Measurements from ENCODE around the gene HAUS5.
A peak's percentile ranks its signal among the peaks of the same experiment; 100 is the strongest.

The HAUS5 gene

DNA sequence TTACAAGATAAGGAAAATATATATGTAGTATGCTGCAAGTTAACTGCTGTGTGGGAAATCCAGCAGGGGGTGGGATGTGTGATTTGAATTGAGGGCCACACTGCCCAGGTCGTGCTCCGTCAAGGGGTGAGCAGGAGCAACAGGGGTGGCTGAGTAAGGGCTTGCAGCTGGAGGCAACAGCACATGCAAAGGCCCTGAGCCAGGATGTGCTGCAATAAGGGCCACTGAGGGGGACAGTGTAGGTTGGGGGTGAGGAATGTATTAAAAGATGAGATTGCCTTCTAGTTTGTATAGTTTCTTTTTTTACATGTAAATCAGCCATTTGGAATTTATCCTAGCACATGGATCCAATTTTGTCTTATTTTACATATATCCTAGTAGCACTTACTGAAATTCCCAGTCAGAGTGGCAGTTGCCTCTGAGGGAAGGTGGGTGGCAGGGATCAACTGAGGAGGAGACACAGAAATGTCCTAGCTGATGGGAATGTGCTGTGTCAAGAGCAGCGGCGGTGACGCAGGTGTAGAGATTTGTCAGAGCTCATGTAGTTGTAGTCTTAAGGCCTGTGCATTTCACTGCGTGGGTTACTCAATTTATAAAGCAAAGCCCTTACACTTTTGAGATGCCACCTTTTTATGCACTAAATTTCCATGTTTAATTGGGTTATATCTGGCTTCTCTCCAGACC is 10.9 kb downstream of the HAUS5 start:
- peaks cover 25% of the 10 kb centered on the region for H3K36me3 Mint-ChIP-seq
- no peak overlapping the region for H3K27ac Mint-ChIP-seq
- no peak for ATAC-seq

DNA sequence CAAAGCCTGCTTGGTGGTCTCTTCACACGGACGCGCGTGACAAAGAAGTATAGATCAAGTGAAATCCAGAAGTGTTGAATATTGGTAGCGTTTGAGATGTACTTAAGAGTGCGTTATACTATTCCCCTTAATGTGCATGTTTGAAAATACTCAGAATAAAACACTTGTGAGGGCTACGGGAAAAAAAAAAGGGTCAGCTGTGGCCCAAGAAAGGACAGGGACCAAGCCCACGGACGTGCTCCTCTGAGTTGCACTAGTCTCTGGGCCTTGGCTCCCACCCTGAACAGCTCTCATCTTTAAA is 15.7 kb downstream of the HAUS5 start:
- H3K27ac Mint-ChIP-seq: peak overlapping the region; percentile 81
- H3K36me3 Mint-ChIP-seq: peaks cover 34% of the 10 kb centered on the region
- H3K4me3 Mint-ChIP-seq: peak overlapping the region; percentile 89
- H3K4me1 Mint-ChIP-seq: peaks cover 27% of the 10 kb centered on the region
- no peaks in the 10 kb centered on the region for H3K9me3 Mint-ChIP-seq
- H3K27me3 Mint-ChIP-seq: no peaks in the 10 kb centered on the region
- ATAC-seq: peak; percentile 18

More for the DNA sequence above, 10.9 kb downstream of the HAUS5 start:
- Mint-ChIP-seq H3K27me3 (no peaks in the 10 kb centered on the region), H3K4me3 (no peak overlapping the region), H3K4me1 (peaks cover 6% of the 10 kb centered on the region), H3K9me3 (no peaks in the 10 kb centered on the region)

DNA sequence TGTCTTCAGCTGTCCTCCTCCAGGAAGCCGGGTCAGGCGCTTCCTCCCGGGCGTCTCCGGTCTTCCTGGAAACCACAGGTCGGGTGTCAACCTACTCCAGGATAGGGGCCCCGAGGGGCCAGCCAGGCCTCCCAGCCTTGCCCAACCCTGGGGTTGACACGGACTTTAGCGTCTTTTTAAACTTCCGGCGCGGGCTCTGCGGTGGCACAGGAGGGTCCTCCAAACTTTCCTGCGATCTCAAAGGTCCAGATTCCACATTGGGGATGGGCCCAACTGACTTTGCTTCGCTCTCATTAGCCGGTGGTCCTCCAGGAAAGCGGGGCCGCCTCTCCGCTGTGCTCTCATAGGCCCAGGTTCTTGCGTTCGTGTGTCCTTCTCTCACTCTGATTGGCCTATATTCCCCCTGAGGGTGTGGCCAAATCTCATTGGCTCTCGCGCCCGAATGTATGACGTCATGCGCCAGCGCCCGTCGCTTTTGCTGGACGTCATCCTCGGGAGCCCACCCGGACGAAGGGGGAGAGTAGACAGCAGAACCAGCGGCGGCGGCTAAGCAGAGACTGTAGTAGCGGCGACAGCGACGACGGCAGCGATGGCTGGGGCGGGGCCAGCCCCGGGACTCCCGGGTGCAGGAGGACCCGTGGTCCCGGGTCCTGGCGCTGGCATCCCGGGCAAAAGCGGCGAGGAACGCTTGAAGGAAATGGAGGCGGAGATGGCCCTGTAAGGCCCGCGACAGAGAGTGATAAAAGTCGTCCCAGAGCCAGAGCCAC is 16.2 kb downstream of the HAUS5 start, which contains the start of gene RBM42:
Gene RBM42 (plus strand): TSS at position 472 of the 767 bp plus-strand sequence. CDS start 118 bp downstream, at position 590.
- Mint-ChIP-seq H3K9me3 (no peaks in the 10 kb centered on the region), H3K4me3 (peak within 1 kb of the TSS; percentile 89), H3K4me1 (peaks cover 30% of the 10 kb centered on the region), H3K27ac (peak within 1 kb of the TSS; percentile 81), H3K36me3 (peaks cover 39% of the 10 kb centered on the region), H3K27me3 (no peaks in the 10 kb centered on the region)
- peak; percentile 100 for ATAC-seq

DNA sequence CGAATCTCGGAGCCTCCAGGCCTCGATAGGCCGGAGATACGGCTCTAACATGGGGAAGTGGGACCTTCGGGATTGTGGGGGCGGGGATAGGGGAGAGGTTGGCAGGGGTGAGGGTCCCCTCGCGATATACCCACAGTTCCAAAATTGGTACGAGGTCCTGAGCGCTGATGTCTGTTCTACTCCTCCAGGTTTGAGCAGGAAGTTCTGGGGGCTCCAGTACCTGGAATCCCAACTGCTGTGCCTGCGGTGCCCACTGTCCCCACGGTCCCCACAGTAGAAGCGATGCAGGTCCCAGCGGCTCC is 16.7 kb downstream of the HAUS5 start:
- Mint-ChIP-seq H3K9me3 (no peaks in the 10 kb centered on the region), H3K27ac (peak overlapping the region; percentile 81), H3K4me1 (peaks cover 30% of the 10 kb centered on the region), H3K4me3 (peak overlapping the region; percentile 89), H3K27me3 (no peaks in the 10 kb centered on the region), H3K36me3 (peaks cover 44% of the 10 kb centered on the region)
- ATAC-seq: no peak

DNA sequence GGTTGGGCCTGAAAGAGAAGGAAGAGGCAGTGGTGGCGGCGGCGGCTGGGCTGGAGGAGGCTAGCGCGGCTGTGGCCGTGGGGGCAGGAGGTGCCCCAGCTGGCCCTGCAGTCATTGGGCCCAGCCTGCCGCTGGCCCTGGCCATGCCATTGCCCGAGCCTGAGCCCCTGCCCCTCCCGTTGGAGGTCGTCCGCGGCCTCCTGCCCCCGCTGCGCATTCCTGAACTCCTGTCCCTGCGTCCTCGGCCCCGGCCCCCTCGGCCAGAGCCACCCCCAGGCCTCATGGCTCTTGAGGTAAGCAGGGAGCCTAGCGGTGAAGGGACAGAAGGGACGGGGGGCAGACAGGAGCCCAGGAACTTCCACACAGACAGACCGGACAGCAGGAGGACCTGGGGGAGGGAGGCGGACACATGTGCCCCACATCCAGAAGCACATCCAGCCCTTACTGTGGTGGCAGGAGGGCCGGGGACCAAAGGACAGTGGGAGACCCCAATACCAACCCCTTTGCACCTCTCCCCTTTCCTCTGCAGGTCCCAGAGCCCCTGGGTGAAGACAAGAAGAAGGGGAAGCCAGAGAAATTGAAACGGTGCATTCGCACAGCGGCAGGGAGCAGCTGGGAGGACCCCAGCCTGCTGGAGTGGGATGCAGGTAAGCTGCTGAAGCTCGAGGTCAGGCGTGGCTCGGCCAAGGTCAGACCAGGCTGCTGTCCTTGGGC is 21.3 kb downstream of the HAUS5 start:
- Mint-ChIP-seq H3K9me3 (no peaks in the 10 kb centered on the region), H3K27me3 (no peaks in the 10 kb centered on the region), H3K27ac (peak overlapping the region; percentile 12), H3K36me3 (peaks cover 77% of the 10 kb centered on the region), H3K4me3 (no peak overlapping the region), H3K4me1 (peaks cover 24% of the 10 kb centered on the region)
- no peak for ATAC-seq

DNA sequence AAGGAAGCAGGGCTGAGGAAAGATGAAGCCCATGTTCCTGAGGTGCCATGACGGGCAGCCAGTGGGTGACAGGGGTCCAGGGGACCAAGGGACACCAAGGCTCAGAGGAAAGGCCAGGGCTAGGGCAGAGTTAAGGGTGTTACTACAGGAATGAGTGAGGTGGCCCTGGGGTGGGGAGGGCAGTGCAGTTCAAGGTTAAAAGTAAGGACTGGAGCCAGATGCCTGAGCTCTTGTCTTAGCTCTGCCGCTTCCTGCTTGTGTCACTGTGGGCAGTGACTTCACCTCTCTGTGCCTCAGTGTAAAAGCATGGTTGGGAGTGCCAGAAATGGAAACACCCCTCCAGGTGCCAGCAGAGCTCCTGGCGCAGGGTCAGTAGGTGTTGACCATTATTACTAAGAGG is 24.1 kb downstream of the HAUS5 start:
- ATAC-seq: no peak
- peaks cover 19% of the 10 kb centered on the region for H3K4me1 Mint-ChIP-seq
- no peak overlapping the region for H3K27ac Mint-ChIP-seq
- no peak overlapping the region for H3K4me3 Mint-ChIP-seq
- H3K36me3 Mint-ChIP-seq: peaks cover 59% of the 10 kb centered on the region
- H3K27me3 Mint-ChIP-seq: no peaks in the 10 kb centered on the region
- H3K9me3 Mint-ChIP-seq: no peaks in the 10 kb centered on the region

DNA sequence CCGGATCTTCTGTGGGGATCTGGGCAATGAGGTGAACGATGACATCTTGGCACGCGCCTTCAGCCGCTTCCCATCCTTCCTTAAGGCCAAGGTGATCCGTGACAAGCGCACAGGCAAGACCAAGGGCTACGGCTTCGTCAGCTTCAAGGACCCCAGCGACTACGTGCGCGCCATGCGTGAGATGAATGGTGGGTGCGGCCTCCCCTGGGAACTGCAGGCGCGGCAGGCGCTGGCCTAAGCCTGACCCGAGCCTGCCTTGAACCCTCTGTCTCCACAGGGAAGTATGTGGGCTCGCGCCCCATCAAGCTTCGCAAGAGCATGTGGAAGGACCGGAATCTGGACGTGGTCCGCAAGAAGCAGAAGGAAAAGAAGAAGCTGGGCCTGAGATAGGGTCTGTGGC is 24.6 kb downstream of the HAUS5 start:
- Mint-ChIP-seq H3K9me3 (no peaks in the 10 kb centered on the region), H3K4me3 (no peak overlapping the region), H3K27me3 (no peaks in the 10 kb centered on the region), H3K36me3 (peaks cover 53% of the 10 kb centered on the region), H3K4me1 (peaks cover 24% of the 10 kb centered on the region), H3K27ac (no peak overlapping the region)
- ATAC-seq: no peak

DNA sequence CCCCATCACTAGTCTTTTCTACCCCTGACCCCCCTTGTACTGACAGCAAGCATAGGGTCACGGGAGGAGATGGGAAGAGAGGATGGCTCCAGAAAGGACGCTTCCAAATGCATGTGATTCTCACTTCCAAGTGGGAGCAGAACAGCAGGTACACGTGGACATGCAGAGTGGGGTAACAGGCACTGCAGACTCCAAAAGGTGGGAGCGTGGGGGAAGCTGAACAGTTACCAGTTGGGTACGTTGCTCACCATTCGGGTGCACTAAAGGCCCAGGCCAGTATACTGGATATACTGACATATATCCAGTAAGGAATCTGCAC is 26.7 kb downstream of the HAUS5 start:
- Mint-ChIP-seq H3K4me1 (peaks cover 21% of the 10 kb centered on the region), H3K9me3 (no peaks in the 10 kb centered on the region), H3K36me3 (peaks cover 32% of the 10 kb centered on the region), H3K27ac (no peak overlapping the region), H3K4me3 (no peak overlapping the region), H3K27me3 (no peaks in the 10 kb centered on the region)
- ATAC-seq: no peak

DNA sequence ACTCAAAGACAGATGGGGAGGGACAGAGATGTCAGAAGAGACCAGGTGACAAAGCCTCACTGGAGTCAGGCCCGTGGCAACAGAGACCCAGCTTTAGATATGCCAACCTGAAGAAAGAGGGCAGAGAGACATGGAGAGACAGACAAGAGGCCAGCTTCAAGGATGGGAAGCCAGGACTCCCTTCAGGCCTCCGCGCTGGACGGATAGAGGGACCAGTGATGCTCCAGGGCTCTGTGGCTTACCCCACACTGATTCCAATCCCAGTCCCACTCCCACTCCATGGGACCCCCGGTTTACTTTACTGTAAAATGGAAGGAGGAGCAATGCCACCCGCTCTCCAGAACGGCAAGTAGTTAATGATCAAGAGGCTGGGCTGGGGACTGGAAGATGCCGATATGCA is 27.3 kb downstream of the HAUS5 start:
- Mint-ChIP-seq H3K4me1 (peaks cover 27% of the 10 kb centered on the region), H3K9me3 (no peaks in the 10 kb centered on the region), H3K27me3 (no peaks in the 10 kb centered on the region), H3K4me3 (no peak overlapping the region), H3K27ac (no peak overlapping the region), H3K36me3 (peaks cover 31% of the 10 kb centered on the region)
- ATAC-seq: no peak

DNA sequence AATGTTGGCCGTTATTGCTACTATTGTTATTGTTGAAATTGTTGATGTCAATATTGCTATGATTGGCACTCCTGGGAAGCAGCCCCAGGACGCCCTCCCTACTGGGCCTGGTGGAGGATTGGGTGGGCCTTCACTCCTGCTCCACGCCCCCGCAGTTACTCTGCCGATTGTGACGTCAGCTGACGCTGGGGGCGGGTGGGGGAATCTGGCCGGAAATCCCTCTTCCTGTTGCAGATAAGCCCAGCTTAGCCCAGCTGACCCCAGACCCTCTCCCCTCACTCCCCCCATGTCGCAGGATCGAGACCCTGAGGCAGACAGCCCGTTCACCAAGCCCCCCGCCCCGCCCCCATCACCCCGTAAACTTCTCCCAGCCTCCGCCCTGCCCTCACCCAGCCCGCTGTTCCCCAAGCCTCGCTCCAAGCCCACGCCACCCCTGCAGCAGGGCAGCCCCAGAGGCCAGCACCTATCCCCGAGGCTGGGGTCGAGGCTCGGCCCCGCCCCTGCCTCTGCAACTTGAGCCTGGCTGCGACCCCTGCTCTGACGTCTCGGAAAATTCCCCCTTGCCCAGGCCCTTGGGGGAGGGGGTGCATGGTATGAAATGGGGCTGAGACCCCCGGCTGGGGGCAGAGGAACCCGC is 29.1 kb downstream of the HAUS5 start, which contains the start of gene ETV2:
Gene ETV2 (plus strand): TSS at position 231 of the 637 bp plus-strand sequence. CDS start 716 bp downstream, outside the sequence.
- ATAC-seq: no peak
- H3K36me3 Mint-ChIP-seq: peaks cover 19% of the 10 kb centered on the region
- no peak within 1 kb of the TSS for H3K27ac Mint-ChIP-seq
- peak within 1 kb of the TSS; percentile 82 for H3K4me3 Mint-ChIP-seq
- H3K27me3 Mint-ChIP-seq: no peaks in the 10 kb centered on the region
- H3K4me1 Mint-ChIP-seq: peaks cover 33% of the 10 kb centered on the region
- no peaks in the 10 kb centered on the region for H3K9me3 Mint-ChIP-seq

DNA sequence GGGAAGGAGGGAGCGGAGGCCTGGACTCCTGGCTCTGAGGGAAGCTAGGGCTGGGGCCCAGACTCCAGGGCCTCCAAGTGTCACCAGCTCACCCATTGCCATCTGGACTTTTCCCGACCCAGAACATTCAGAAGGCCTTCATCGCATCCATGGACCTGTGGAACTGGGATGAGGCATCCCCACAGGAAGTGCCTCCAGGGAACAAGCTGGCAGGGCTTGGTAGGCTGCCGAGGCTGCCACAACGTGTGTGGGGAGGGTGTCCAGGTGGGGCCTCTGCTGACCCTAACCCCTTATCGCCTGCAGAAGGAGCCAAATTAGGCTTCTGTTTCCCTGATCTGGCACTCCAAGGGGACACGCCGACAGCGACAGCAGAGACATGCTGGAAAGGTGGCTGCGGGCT is 29.8 kb downstream of the HAUS5 start:
- no peak overlapping the region for H3K27ac Mint-ChIP-seq
- H3K9me3 Mint-ChIP-seq: no peaks in the 10 kb centered on the region
- H3K36me3 Mint-ChIP-seq: peaks cover 12% of the 10 kb centered on the region
- H3K27me3 Mint-ChIP-seq: no peaks in the 10 kb centered on the region
- ATAC-seq: no peak
- peaks cover 33% of the 10 kb centered on the region for H3K4me1 Mint-ChIP-seq
- H3K4me3 Mint-ChIP-seq: peak overlapping the region; percentile 82

DNA sequence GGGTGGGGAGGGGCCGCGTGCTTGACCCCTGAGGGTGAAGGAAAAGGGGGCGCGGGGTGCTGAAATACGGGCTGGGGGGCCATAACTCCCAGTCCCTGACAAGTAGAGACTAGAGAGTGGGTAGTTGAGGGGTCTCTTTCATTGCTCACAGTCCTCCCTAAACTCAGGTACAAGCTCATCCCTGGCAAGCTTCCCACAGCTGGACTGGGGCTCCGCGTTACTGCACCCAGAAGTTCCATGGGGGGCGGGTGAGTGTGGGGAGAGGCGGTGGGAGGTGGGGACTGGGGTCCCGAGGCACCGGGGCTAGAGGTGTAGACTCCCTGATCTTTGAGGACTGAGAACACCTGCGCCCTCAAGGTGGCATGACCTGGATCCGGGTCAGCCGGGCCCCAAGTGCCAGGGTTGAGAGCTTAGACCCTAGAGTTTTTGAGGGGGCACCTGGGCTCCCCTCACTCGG is 30.3 kb downstream of the HAUS5 start:
- ATAC-seq: no peak
- Mint-ChIP-seq H3K36me3 (peaks cover 7% of the 10 kb centered on the region), H3K4me1 (peaks cover 33% of the 10 kb centered on the region), H3K4me3 (peak overlapping the region; percentile 82), H3K27me3 (no peaks in the 10 kb centered on the region), H3K9me3 (no peaks in the 10 kb centered on the region), H3K27ac (peak overlapping the region; percentile 80)

DNA sequence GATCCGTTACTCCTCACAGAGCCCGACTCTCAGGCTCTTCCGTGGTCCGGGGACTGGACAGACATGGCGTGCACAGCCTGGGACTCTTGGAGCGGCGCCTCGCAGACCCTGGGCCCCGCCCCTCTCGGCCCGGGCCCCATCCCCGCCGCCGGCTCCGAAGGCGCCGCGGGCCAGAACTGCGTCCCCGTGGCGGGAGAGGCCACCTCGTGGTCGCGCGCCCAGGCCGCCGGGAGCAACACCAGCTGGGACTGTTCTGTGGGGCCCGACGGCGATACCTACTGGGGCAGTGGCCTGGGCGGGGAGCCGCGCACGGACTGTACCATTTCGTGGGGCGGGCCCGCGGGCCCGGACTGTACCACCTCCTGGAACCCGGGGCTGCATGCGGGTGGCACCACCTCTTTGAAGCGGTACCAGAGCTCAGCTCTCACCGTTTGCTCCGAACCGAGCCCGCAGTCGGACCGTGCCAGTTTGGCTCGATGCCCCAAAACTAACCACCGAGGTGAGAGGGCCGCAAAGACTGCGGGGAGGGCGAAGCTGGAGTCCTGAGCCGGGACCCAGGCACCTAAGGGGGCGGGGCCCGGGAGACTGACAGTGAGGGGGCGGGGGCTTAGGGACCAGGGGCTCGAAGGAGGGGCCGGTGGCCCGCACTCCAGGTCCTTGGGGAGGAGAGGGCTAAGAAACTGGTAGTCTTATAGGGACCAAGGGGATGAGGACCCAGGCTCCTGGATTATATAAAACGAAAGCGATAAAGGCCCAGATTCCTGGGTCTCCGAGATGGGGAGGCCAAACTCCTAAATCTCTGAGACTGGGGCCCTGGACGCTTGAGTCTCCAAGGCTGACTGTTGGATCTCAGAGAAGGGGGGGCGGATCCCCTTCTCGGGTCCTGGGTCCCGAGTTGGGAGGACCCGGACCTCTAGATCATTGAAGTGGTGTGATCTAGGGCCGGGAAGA is 31.0 kb downstream of the HAUS5 start:
- H3K27me3 Mint-ChIP-seq: no peaks in the 10 kb centered on the region
- no peaks in the 10 kb centered on the region for H3K9me3 Mint-ChIP-seq
- H3K4me3 Mint-ChIP-seq: peak overlapping the region; percentile 82
- H3K36me3 Mint-ChIP-seq: no peaks in the 10 kb centered on the region
- H3K27ac Mint-ChIP-seq: peak overlapping the region; percentile 80
- H3K4me1 Mint-ChIP-seq: peaks cover 33% of the 10 kb centered on the region
- peak; percentile 74 for ATAC-seq

DNA sequence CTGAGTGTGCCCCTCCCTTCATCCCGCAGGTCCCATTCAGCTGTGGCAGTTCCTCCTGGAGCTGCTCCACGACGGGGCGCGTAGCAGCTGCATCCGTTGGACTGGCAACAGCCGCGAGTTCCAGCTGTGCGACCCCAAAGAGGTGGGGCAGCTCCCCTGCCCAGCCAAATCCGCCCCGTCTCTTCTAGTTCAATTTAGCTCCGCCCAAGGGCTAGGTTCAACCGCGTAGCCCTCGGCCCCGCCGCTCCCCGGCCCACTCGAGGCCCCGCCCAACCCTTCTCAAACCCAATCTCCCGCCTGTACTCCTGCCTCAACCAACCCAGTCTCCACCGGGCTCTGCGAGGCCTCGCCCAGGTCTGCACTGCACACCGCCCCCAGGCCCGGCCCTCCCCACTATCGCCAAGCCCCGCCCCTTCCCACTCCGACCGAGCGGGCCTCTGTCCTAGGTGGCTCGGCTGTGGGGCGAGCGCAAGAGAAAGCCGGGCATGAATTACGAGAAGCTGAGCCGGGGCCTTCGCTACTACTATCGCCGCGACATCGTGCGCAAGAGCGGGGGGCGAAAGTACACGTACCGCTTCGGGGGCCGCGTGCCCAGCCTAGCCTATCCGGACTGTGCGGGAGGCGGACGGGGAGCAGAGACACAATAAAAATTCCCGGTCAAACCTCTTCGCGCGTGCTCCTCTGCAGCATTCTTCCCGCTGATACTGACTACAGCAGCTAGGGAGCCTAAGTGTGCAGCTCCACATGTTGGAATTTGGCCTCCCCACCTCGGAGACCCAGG is 31.9 kb downstream of the HAUS5 start:
- peaks cover 42% of the 10 kb centered on the region for H3K4me1 Mint-ChIP-seq
- ATAC-seq: peak; percentile 94
- H3K36me3 Mint-ChIP-seq: no peaks in the 10 kb centered on the region
- peak overlapping the region; percentile 82 for H3K4me3 Mint-ChIP-seq
- peak overlapping the region; percentile 80 for H3K27ac Mint-ChIP-seq
- no peaks in the 10 kb centered on the region for H3K9me3 Mint-ChIP-seq
- no peaks in the 10 kb centered on the region for H3K27me3 Mint-ChIP-seq

Measured in stimulated activated memory B cell treated with anti-CD40 and anti-IgM and Interleukin-4, amounts not matched to agents 10 μg/mL and 1 μg/mL and 100 μg/mL, for 72 hours (primary cell).